OCI-M1 (cell line): Measurements from ENCODE around the gene SOX18.

Source experiments
- DNase-seq: peaks from one replicate; lab custom pipeline; 2025; lab: John Stamatoyannopoulos, UW

SOX18 gene

DNA sequence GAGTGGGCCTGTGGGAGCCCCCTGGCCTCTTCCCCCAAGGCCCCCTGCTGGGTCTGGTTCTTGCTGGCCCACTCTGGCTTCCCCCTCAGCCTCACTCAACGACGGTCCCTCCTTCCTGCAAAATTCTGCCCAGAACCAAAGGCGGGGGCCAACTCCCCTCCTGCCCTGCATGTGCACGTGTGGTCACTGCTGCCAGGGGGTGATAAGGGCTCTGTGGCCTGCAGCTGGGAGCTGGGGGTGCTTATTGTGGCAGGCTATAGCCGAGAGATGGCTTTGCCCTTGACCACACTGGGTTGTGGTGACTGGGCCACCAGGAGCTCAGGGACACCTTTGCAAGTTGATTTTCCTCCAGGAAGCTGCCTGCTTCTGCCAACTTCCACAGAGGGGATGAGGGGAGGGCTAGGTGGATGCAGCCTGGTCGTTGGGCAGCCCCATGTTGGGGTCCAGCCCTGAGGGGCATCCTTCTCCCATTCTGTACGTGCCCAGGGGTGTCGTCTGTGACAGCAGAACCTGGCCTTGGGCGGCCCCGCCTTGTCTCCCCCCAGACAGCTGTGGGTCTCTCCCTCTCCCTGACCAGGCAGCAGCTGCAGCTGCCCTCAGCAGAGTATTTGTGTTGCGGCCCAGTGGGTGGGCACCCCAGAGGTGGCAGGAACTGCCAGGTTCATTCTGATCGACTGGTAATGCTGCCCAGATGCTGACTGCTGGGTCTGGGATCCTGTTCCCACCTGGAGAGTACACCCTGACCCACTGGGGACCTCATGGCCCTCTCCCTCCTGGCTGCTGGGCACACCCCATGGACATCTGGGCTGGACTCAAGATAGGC is 19.2 kb upstream of the SOX18 start:
- peak; percentile 87 for DNase-seq

DNA sequence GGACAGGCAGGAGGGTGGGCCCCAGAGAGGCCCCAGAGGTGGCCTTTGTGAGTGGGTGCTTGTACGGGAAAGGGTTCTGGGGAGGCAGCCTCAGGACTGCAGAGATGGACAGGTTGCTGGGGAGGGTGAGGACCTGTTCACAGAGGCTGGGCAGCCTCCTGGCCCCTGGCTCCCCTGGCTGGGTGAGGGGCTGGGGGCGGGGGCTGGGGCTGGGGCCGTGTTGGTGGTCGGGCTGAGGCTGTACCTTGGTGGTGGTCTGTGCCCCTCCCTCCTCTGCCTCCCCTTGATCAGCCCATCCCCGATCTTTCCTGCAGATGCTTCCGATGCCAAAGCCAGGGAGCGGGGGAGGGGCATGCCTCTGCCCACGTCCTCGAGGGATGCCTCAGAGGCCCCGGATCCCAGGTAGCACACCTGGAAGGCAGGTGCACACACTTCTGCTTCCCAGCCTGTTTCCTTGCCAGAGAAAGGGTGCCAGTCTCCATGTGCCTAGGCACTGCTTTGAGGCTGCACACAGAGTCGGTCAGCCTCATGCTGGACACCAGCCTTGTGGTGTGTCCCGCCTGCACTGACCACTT is 18.4 kb upstream of the SOX18 start:
- no peak for DNase-seq

DNA sequence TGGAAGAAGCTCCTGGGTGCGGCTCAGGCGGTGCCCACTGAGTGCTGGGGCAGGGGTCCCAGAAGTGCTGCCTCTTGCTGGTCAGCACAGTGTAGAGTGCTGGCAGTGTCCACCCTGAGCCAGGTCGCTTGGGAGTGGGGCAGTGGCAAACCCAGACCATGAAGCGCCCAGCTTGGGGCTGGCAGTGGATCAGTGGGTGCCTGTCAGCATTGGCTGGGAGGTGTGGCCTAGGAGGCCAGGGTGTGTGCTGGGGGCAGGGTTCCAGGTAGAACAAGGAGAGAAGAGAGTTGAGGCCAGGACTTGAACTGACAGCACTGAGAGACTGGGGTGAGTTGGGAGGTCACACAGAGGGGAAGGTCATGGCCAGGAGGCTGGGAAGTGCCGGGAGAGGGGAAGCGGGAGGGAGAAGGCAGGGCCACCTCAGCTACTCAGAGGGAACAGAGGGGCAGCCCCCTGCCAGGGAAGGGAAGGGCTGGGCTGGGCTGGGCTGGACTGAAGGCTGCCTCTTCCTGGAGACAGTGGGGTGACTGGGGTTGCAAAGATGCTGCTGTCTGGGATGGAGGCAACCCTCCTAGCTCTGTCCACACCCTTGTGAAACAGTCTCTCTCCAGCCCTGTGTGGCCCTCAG is 17.7 kb upstream of the SOX18 start:
- no peak for DNase-seq

DNA sequence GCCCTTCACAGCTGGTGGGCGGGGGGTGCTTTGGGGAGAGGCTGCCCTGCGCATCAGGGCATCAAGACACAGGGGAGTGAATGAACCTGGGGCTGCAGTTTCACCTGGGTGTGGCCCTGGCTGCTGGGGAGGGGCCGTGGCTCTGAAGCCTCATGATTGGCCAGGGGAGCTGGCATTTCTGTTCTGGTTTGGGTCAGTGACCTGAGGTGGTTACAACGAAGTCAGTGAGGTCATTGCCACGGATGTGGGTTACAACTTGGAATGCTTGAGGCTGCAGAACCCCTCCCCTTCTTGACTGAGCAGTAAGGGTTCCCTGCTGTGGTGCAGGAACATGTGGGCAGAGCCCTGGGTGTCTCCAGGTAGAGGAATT is 16.5 kb upstream of the SOX18 start:
- peak; percentile 51 for DNase-seq

DNA sequence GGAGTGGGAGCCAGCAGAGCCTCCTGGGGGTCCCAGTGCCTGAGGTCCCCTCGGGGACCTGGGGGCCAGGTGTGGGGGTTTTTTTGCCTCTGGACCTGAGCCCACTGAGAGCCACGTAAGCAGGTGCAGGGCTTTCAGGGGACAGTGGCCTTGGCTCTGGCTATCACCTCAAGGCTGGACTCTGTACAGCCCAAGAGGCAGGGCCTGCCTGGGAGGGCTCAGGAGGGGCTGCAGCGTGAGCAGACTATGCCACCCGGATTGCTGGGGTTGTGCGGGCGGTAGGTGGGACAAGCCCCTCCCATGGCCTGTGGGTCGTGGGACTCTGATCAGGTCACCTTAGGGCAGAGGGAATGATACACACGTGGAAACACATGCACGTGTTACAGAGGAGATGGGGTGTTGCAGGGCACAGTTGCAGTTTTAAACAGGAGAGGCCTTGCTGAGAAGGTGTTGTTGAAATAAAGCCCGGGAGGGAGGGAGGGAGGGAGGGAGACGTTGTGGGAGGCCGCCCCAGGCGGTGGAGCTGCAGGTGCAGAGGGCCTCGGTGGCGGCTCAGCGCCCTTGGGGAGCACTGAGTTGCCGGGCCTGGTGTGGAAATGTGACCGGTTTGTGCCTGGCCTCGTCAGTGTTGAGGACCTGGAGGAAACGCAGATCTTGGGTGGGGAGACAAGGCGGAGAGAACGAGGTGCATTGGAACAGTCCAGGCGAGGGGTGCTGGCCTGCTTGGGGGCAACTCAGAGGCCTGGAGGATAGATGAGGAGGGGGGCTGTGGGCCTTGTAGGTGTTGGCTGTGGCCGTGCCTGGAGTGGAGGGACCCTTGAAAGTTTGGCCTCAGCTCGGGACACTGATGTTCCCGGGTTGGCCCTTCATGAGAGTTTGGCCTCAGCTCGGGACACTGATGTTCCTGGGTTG is 15.9 kb upstream of the SOX18 start:
- no peak for DNase-seq

DNA sequence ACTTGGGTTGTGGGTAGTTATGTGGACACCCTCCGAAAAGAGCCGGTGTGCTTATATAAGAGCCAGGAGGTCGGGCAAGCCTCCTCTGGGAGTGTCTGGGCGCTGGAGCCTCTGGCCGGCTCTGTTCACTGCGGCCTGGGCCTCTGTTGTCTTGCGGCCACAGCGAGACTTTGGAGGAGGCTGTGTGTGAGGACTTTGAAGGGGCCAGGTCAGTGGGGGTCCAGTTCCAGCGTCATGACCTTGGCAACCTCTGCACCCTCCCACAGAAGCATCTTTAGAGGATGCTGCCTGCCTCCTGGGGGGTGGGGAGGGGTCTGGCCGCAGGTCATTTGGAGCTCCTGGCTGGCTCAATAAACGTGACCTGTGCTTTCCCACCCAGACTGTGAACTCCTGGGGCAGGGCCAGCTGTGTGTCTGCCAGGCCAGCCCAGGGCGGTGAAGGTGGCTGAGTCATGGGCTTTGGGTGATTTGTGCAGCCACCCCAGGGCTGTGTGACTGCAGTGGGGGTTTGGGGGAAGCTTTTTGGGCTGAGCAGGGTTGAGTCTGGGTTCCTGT is 14.8 kb upstream of the SOX18 start:
- DNase-seq, result no peak

DNA sequence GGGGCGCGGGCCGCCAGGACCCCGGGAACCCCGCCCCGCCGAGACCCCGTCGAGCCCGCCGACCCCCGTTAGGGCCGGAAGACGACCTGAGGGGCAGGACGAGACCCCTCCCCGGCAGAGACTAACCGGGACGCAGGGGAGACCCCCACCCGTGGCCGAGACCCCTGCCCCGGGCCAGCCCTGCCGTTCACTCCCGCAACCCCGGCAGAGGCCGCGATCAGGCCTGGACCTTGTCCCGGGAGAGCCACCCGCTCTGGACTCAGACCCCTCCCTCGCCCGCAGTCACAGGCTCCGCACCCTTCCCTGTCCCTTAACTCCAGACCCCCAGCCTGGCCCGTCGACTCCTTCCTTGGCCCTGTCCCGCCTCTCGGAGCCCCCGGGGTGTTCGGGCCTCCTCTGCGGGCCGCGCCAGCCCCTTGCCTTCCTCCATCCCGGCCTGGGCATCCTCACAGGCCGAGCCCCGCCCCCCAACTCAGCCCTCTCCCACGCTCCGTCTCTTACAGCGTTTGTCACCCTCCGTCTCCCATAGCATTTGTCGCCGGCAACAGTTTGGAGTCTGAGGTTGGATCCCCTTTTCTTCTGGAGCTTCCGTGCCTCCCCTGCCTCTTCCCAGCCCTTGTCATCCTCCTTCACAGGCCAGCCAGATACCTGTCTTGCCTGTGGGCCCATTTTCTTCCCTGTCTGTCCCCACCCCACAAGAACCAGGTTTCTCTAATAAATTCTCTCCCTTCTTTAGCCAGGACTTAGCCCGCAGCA is 14.1 kb upstream of the SOX18 start:
- DNase-seq, result no peak

DNA sequence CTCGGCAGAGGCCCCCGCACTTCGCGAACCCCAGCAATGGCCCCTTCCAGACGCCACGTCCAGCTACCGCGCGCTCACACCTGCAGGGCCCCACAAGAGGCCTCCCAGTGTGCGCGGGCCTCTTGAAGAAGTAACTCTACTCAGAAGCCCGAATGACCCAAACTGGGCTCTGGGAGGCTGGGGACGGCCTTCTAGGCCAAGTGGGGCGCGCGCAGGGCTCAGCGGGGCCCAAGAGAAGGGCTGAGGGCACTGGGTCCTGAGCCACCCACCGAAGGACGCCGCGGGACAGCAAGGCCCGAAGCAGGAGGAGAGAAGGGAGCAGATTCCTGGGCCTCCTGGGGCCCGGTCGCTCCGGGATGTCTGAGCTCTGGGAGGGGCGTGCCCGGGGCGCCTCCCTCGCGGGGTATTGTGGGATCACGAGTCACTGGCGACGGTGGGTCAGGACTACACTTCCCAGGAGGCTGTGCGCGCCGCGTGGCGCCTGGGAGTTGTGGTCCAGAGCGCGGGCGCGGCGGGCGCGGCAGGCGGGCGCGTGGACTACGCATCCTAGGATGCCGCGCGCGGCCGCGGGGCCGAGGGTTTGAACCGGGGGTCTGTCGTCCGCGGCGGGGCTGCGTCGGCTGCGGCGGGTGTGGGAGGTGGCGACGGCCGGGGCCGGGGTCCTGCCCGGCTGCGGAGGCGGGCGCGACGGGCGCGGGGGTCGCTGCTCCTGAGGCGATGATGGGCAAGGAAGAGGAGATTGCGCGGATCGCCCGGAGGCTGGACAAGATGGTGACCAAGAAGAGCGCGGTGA is 13.4 kb upstream of the SOX18 start, which contains the start of gene TCEA2:
Gene TCEA2, plus strand, starts transcription at position 603 of the 793 bp plus-strand sequence. Its CDS starts 115 bp downstream, at position 718.
- DNase-seq, result peak; percentile 92

DNA sequence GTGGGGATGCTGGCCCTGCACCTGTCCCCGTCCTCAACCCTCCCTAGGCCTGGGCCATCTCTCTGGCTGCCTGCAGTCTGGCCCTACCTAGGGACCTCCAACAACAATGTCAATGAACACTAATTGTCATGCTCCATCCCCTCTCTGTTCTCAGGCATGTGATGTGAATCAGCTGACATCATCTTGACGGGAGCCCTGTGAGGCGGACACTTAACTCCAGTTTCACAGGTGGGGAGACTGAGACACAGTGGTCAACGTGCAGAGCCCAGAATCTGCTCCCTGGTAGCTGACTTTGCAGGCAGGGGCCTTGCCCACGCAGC is 12.8 kb upstream of the SOX18 start:
- no peak for DNase-seq

DNA sequence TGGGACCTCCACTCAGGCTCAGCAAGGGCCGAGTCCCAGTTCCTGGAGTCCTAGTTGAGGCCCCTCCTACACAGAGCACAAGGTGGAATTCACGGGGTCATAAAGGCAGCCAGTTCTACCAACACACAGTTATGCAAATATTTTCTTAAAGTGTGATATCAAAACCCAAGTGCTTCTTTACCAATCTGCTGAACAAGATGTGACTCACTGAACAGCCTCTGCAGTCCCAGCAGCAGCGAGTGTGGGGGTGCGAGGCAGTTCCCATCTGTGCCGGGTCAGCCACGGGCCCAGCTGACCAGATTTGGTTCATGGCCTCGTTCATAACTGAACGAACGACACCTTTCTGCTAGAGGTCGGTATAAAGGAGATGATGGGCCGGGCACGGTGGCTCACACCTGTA is 9.1 kb upstream of the SOX18 start:
- DNase-seq, result no peak

DNA sequence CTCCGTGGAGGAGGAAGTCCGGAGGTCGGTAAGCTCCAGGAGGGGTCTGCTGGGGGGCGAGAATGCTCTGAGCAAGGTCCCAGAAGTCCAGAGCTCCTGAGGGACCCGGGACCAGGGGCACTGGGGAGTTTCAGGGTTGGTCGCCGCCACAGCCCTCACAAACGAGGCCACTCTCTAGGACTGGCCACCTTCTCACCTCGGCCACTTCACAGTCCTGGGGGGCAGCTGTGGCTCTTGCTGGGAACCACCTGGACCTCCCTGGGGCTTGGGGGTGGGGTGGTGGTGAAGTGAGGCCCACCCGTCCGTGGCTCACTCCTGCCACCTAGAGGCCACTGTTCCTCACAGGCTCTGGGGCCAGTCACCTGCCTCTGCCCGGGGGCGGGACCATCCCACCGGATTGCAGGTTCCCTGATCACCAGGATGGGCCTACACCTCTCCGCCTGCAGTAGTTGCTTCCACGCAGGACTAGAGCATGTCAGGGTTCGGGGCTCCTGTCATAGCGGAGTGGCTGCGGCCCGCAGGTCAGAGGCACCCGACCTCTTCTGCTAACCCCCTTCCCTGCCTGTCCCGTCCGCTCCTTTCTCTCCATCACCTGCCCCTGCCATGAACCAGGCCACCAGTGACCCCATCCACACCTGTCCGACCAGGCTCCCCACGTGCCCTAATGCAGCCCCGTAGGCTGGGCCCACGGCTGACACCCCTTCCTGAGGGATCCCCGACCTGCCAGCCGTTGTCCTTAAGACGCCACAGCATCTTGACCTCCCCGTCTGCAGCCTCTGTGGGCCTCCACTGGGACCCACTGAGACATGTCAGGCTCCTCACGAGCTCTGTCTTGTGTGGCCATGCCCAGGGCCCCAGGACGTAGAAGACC is 8.4 kb upstream of the SOX18 start:
- peak; percentile 67 for DNase-seq

DNA sequence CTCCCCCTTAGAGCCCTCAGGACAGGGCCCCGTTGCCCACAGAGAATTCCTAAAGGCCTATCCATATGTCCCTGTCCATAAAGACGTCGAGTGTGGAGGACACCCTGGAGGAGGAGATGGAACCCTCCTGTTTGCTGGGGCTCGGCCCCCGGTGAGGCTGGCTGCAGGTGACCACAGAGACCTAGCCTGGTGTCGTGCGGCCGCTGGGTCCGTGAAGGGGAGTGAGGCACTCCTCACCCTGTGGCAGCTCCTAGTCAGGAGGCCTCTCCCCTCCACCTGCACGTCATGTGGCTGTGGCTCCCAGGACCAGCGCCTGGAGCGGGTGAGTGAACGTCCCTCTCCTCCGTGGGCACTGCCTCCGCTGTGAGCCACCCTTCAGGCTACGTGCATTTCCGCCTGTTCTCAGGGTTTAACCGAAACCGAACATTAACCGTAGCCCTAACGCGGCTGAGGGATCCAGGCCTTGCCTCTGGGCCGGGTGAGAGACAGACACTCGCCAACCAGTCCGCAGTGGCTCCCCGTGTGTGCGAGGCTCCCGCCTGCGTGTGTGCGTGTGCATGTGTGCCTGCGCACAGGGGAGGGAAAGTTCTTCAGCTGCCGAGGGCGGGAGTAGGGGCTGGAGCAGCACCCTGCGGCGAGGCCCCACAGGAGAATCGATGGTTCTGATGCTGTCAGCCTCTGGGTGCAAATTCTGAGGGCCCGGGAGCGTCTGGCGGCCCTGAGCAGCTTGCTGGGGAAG is 7.6 kb upstream of the SOX18 start:
- no peak for DNase-seq

DNA sequence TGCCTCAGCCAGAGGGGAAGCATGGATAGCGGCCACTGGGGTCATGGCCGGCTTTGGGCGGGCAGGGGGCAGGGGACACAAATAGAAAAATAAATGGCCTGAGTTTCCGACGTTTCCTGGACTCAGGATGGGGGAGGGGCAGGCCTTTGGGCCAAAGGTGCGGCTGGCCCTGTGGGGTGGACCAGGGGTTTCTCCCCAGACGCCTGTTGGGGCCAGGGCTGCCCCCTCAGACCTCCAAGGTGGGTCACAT is 7.1 kb upstream of the SOX18 start:
- no peak for DNase-seq

DNA sequence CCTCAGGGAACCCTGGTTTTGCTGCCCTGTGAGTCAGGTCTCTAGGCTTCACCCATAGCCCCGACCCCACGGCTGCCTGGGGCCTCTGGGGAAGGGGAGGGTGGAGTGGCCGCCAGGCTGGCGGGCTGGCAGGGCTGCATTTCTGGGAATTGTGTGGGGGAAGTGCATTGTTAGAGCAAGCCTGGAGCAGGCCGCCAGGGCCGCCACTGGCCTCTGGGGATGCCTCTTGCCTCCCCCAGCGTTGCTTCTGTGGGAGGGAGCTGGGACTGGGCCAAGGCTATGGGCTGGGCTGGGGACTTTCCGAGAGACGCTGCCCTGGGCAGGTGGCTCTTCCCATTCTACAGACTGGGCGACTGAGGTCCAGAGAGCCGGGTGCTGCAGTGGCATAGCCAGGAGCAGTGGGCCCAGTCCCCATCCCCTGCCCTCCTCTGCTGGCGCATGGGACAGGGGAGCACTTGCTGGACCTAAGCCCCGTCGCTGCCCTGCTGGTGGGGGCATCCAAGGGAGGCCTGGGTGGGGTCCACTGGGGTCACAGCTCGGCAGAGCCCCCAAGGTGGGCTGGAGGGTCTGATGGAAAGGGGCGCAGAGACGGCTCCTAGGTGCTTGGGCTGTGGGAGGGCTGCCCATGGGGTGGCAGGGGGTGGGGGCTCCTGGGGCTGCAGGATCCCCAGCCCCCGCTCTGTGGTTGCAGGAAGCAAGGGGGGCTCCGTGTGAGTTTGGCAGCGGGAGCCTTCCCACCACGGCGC is 6.6 kb upstream of the SOX18 start:
- peak; percentile 49 for DNase-seq

DNA sequence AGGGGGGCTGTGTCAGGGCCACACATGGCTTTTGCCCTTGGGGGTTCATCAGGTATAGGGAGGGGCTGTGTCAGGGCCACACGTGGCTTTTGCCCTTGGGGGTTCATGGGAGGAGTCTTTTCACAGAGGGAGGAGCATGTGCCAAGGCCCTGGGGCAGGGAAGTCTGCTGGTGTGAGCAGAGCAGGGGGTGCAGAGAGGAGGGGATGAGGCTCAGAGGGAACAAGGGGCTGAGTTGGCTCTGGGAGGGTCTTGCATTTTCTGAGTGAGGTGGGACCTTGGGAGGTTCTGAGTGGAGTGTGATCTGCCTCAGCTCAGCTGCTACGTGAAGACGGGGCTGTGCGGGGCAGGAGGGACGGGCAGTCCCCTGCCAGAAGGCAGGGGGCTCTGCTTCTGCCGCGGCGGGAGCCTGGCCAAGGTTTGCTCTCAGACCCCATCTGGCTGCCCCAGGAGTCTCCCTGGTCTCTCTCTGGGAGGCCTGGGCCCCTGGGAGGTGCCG is 6.0 kb upstream of the SOX18 start:
- DNase-seq, result no peak

DNA sequence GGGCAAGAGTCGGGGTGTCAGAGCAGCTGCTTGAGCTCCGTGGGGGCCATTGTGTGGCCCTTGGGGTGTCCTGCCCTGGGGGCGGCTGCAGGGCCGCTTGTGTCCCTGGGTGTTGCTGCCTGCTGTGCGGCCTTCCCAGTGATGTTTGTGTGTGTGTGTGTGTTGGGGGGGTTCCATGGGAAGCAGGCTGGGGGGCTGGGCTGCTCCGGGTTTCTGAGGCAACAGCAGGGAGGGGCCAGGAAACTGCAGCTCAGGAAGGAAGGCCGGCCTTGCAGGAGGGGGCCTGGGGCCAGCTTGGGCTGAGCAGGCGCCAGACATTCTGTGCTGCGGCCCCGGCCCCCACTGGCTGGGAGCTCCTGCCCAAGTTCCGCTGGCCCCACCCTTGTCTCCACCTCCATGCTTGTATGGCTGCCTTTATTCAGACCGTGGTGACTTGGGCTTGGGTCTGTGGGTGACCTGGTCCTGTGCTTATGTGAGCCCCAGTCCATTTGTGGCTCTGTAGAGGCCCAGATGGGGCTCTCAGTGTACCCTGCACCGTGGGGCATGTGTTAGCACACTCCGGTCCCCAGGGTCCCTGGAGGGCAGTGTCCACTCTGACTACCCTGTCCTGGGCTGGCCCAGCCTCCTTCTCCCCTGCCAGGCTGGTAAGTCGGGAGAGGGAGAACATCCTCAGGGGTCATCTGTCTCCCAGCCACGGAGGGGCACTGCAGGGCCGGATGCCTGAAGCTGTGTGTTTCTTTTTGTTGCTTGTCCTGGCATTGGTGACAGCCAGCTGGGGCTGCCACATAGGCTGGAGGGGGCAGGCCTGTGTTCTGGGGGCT is 4.6 kb upstream of the SOX18 start:
- peak; percentile 70 for DNase-seq
